DMS 273 (cell line): ENCODE data around the gene CARD14.

Experiments used
- DNase-seq: peaks from one replicate; lab custom pipeline; 2025; ENCODE audit not compliant: unreplicated experiment; lab: John Stamatoyannopoulos, UW

CARD14 gene

DNA sequence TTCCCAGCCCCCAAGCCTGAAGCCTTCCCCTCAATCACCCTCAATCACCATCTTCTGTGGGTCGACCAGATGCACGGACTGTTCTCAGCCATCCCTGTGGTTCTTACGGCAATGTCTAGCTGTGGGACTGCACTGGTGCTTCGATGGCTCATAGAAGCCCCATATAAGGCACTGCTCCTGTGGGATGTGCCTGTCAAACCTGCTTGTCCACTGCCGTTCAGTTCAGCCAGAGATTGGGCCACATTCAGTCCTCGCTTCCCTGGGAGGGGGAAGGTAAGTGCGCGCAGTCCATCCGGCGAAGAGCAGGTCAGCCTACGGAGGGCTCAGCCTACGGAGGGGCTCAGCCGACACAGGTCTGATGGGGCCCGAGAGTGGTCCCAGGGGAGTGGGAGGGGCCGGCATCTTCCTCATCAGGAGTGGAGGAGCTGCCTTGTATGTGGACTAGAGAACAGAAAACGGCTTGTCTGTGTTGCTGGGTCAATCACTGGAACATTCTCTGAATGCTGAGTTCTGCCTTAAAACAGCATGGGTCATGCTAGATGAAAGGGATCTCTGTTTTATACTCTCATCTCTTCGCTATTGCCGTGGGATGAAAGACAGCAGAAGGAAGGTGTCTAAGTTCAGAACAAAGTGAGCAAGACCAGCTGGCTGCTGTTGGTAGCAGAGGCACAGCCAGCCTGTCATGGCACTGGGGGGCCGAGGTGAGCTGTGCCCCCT lies at the start of gene CARD14:
Gene CARD14, plus strand, starts transcription at position 247 of the 717 bp plus-strand sequence. CDS start 11,409 bp downstream, outside the sequence.
- no peak for DNase-seq

DNA sequence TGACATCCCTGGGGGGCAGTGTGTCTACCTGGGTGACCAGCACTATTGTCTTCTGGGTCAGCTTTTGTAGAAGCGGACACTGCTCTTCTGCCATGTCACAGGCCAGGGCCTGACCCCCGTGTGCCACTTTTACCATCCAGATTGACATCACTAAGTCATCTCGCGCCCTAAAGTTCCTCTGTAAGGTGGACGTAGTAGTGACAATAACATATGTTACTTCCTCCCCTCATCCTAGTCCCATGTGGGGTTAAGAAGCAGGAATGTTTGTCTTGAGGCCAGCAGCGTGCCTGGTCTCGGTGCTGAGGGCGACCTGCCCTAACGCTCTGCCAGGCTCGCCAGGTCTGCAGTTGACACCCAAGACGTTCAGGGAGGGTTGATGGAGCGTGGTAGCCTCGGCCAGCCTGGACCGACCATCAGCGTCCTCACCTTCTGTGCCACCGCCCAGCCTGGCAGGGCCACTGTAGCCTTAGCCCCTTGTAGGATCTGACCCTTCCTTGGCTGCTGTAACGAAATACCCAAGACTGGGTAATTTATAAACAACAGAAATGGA lies 47.7 kb upstream of the CARD14 start:
- no peak for DNase-seq

DNA sequence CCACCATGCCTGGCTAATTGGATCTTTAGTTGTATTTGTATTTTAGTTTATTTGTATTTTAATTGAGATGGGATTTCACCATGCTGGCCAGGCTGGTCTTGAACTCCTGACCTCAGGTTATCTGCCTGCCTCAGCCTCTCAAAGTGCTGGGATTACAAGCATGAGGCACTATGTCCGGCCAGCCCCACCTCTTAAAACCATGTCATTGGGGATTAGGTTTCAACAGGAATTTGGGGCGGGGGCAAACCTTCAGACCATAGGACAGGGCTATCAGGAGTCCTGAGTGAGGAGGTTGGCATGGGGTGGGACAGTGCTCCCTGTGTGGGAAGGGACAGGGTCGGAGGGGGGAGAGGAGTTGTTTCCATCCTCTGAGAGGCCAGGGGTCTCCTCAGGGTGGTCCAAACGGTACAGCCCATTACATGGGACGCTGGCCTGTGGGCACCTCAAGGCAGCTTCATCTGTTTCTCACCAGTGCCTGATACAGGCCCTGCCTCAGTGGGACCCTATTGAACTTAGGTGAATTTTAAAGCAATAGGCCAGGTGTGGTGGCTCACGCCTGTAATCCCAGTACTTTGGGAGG lies 46.8 kb upstream of the CARD14 start:
- no peak for DNase-seq

DNA sequence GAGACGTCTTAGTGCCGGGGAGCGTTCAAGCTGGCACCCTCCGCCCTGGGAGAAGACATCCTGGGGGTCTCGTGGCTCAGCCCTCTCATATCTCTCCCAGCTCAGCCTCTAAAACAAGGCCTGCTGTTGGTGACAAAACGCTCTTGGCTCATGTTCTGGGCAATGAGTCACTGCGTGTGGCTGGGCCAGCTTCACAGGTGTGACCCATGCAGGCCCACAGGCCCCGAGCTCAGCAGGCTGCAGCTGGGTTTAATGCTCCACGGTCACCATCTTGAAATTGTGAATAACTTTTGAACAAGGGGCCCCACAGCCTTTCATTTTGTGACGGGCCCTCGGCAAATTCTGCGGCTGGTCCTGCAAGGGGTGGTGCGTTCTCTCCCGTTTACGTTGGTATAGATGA lies 46.0 kb upstream of the CARD14 start:
- DNase-seq = no peak

DNA sequence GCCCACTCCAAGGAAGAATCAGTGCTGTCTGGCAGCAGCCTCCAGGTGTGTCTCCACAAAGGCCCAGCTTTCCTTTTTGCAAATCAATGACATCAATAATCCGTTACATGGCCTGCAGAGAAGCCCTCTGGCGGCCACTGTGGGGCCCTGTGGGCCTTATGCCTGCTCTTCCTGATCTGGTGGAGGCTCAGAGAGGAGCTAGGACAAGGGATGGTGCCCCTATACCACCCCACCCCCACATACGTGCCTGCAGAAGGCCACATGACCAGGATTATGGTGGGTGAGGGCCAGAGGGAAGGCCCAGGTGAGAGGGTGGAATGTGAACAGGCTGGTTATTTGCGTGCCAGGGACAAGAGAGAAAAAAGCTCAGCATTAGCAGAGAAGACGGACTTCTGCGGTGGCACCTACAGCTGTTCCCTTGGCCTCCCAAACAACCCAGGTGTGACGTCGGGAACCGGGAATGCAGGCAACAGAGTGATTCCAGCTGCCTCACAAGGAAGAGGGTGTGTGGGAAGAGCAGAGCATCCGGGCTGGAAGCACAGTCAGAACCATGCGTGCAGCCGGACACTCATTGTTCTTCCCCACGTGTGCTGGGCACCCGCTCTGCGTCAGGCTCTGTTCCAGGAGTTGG lies 45.4 kb upstream of the CARD14 start:
- peak; percentile 32 for DNase-seq

DNA sequence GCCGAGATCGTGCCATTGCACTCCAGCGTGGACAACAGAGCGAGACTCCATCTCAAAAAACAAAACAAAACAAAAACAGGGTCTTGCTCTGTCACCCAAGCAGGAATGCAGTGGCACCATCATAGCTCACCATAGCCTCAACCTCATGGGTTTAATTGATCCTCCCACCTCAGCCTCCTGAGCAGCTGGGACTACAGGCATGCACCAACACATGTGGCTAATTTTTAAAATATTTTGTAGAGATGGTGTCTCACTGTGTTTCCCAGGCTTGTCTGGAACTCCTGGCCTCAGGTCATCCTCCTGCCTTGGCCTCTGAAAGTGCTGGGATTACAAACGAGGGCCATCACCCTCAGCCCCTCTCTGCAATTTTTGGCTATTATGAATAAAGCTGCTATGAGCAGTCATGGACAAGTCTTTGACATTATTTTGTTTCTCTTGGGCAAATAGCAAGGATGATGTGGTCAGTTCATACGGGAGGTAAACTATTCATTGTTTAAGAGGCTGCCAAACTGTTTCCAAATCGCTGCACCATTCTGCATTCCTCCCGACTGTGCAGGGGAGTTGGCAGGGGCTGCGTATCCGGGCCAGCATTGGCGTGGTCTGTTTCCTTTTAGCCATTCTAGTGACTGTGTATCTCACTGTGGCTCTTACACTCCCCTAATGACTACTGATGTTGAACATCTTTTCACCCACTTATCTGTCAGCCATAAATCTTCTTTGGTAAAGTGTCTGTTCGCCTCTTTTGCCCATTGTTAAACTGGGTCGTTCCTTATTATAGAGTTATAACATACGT lies 44.0 kb upstream of the CARD14 start:
- no peak for DNase-seq

DNA sequence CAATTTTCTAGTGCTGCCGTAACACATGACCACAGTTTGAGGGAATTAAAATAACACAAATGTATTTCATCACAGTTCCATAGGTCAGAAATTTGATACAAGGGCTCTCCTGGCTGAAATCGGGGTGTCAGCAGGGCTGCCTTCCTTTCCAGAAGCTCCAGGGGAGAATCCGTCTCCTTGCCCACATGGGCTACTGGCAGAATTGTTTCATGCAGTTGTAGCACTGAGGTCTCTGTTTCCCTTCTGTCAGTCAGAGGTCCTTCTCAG lies 43.4 kb upstream of the CARD14 start:
- DNase-seq = no peak

DNA sequence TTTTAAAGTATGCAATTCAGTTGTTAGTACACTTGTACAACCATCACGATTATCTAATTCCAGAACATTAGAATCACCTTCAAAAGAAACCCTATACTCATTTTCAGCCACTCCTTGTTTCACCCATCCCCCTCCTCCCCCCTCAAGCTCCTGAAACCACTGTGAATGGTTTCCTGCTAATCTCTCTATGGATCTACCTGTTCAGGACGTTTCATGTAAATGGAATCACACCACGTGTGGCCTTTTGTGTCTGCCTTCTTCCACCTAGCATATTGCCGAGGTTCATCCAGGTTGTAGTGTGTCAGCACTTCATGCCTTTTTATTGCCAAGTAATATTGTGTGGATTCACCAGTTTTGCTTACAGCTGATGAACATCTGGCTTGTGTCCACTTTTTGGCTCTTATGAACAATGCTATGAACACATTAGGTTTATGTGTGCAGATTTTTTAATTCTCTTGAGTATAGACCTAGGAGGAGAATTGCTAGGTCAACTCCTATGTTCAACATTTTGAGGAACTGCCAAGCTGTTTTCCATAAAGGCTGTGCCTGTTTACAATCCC lies 40.7 kb upstream of the CARD14 start:
- DNase-seq = no peak

DNA sequence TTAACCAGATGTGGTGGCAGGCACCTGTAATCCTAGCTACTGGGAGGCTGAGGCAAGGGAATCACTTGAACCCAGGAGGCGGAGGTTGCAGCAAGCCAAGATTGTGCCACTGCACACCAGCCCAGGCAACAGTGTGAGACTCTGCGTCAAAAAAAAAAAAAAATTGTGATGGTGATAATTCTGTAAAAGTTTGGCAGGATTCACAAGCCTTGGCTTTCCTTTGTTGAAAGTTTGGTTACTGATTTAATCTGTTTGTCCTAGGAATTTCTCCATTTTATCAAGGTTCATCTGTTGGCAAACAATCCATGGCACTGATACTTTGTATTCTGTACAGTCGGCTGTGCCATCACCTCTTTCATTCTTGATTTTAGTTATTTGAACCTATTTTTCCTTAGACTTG lies 38.8 kb upstream of the CARD14 start:
- no peak for DNase-seq

DNA sequence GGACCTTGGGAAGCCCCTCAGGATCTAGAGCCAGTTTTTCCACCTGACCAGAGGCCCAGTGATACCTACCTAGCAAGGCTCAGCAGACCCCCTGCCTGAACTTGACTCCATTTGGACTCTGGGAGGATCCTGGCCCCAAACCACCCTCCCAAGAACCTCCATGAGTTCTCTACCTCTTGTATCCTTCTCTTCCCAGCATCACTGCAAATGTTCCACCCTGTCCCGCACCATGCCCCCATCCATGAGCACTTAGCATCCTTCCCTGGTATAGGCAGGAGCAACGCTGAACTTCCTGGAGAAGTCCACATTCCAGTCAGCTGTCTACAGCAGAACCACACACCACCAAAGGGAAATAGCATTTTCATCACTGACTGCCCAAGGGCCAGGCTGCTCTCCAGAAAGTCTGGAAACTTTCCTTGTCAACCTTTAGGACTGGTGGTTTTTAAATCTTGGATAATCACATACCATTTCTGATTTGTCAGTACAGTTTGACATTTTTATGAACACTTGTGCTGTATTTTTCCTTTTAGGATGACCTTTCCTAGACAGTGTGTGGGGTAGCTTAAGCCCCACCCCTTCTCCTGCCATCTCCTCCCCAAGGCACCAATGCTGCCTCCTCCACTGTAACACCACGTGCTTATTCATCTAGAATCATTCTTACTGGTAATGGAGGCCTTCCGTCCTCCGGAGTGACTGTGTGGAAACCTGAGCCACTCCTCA lies 36.8 kb upstream of the CARD14 start:
- DNase-seq = no peak

DNA sequence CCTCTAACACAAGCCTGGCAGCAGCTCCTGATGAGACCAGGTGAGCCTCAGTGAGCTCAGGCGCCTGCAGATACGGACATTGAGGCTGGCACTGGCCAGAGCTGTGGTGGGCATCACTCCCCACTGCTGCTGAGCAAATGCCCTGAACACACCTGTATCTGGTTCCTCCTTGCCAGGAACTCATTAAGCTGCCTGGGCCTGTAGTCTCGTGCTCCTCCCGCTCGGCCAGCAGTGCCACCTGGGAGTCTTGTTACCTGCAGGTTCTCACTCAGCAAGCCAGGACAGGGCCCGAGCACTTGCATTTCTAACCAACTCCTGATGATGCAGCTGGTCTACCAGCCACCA lies 36.2 kb upstream of the CARD14 start:
- DNase-seq = no peak

DNA sequence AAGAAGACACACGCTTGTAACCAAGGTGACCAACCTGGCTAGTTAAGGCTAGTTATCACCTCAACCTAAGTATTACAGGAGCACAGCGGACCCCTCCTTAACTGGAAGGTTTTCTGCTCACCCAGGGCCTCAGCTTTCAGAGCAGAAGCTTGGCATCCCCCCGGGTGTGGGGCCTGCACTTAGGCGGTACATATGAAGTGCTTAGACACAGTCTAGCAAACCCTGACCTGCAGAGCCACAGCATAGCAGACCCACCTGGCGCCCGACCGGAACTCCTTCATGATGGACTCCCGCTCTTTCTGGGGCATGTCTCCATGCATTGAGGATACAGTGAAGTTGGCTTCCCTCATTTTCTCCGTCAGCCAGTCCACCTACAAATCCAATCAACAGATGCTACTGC lies 32.7 kb upstream of the CARD14 start:
- no peak for DNase-seq

DNA sequence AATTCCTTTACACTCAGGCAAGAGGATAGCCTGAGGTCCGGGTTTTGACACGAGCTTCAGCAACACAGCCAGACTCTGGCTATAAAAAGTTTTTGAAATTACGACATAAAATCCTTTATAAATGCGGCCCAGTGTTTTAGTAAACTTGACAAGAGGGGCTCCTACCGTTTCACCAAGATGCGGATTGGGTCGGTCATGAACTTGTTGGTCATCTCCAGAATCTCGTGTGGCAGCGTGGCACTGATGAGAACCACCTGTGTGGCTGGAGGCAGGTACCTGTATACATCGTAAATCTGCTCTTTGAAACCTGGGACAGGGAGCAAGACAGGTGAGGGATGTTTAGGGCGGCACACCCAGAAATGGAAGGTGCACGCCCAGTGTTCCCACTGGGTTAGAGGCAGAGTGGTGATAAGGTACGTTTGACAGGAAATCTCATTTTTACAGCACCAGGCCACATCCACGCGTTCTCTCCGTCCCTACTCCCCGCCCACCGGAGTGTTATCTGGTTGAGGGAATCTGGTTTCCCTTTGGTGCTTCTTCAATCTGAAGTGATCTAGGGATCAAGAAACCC lies 30.9 kb upstream of the CARD14 start:
- no peak for DNase-seq

DNA sequence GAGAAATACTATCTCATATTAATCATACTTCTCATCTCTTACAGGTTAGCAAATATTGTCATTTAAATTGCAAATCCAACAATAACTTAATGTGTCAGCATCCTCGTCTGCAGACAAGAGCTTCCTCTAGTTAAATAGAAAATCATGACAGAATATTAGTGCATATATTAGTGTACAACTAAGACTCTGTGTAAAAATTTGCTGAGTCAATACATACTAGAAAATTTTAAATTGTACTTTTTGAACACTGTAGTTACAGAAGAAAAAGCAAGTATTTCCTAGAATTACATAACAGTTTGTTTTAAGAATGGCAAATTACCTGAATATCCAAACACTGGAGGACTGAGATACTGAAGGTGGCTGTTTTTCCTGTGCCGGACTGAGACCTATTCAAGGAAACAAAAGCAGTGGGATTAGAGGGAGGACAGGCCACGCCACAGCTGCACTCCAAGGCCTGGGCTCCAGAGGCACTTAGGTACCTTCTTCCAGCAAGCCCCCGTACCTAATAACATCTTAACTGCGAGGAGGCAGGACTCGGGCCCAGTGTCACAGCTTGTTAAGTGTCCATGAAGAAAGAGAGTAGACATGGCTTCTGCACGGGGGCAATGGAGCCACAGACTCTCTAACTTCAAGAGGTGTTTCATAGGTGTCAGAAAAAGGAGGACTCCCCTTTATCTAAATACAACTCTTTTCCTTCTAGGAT lies 28.2 kb upstream of the CARD14 start:
- DNase-seq = no peak

DNA sequence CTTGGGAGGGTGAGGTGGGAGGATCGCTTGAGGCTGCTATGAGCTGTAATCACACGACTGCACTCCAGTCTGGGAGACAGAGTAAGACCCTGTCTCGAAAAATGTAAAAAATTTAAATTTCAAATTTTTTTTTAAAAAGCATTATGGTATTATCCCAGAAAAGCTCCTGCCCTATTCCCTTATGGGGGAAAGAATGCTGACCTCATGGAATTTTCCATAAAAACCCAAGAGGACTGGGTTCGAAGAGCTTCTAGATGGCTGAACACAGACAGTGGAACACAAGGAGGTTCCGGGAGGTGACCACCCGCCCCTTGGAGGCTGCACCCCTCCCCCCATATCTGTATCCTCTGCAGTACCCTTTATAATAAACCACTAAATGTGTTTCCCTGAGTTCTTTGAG lies 26.9 kb upstream of the CARD14 start:
- no peak for DNase-seq

DNA sequence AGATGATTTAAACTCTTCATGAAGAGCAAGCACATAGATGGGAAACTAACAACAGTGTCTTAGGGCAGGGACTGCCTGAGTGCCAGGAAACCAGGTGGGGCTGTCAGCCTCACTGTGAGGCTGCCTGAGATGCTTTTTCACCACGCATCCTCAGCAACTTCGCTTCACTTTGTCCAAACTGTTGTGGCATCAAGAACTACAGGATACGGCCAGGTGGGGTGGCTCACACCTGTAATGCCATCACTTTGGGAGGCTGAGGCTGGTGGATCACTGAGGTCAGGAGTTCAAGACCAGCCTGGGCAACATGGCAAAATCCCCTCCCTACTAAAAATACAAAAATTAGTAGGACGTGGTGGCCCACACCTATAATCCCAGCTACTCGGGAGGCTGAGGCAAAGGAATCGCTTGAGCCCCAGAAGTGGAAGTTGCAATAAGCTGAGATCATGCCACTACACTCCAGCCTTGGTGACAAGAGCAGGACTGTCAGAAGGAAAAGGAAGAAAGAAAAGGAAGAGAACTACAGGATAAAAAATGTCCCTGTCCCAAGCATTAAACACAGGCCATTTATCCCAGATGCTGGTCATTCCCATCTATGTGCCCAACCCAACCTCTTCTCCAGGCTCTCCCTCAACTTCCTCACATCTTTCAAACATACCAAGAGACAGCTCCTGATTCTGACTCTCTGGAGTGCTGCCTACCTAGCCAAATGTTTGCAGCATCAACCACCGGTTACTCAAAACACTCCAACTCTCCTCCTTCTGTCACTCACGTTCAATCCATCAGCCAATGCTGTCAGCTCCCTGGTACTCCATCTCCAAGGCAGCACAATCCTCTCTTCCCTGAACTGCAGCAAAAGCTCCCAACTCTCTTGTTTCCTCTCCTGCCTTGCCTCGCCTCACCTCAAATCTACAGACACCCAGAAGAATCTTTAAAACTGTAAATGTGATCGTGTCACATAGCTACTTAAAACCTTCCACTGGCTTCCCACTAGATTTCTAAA lies 24.5 kb upstream of the CARD14 start:
- DNase-seq = peak; percentile 37

DNA sequence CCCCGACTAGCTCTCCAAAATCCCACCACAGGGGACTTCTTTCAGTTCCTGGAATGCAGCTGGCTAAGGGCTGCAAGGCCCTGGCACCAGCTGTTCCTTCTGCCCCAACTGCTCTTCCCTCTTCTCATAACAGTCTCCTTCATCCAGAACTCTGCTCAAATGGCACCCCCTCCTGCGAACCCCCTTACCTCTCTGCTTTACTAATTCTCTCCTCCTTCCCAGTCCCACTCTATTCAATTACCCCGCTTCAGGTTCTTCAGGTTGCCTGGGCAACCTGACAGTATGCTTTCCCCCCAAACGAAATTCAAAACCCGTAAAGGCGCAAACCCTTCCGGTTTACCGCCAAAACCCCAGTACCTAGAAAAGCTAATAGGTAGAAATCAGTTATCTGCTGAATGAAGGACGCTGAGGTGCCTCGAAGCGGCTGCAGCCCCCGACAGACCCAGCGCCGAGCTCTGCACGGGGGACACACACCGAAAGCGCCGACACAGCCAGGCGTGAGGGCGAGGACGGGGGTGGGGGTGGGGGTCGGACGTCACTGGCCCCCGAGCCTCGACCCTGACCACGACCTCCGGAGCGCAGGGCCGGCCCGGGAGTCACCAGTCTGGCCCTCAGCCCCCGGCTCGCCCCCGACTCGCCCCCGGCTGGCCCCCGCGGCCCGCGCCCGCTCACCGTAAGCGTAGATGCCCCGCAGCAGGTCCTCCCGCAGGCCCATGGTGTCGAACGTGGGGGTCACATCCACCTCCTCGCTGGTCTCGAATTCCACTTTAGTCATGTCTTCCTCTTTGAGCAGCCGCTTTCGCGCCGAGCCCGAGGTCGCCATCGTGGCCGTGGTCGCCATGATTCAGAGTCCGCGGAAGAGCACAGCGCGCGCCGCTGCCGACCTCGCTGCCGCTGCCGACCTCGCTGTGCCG lies 23.5 kb upstream of the CARD14 start:
- peak; percentile 75 for DNase-seq
